IPS DF 19.7 (cell line): ENCODE measurements around the gene STMN1.

Experiments used
- DNase-seq: peaks from one replicate; pipeline ENCODE4 v3.0.0-alpha.2; 2013; ENCODE audit warnings: low read depth, low spot score

The STMN1 gene

GRCh38 chr1:25895365-25895990, 10.7 kb downstream of the STMN1 start:
- no peak for DNase-seq

DNA sequence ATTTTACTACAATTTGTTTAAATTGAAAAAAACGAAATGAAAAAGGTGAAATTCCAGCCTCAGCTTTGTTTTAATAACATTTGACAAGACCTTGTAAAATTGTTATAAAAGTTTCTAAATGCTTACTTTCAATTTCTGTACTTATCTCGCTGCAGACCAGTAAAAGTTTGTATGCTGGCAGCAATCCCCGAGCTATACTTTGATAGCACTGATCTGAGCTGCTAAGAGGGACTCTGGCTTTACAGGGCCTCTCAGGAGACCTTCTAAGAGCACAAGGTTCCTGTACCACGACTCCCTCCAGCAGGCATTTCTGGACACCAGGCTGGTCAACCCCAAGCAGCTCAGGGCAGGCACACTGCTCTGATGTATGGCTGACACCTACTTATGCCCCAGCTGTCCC, 13.1 kb downstream of the STMN1 start:
- DNase-seq = no peak

GRCh38 chr1:25891606-25892005, 14.6 kb downstream of the STMN1 start:
- DNase-seq = no peak

DNA sequence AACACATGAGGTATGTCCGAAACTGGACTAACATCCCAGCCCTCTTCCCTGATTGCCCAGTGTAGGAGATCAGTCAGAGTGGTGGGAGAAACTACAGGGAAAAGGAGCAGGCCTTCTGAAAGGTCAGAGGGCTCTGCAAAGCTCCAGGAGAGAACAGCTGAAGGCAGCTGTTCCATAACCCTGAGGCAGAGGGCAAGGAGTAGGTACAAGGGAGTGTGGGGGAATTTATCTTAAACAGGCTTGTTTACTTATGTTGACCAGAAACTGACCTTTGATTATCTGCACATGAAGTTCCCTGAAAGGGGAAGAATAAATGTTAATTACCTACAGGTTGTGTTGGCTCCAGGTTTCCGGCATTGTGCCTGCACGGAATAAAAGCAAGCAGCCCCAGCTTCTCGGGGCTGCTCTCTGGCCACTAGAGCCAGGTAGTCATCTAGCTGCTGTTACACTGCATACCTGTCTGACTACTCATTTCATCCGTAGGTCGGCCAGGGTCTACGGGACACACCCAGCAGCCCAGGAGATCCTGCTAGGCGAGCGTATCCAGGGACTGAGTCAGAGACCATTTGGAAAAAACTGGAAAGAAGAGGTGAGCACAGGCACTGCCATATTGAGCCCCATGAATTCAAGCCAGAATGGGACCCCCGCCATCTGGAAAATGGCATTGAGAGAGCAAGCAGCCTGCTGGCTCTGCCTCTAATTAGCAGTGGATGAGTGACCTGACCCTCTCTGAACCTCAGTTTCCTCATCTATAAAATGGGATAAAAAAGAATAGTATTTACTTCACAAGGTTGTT, 15.8 kb downstream of the STMN1 start:
- no peak for DNase-seq

- no peak for DNase-seq
Observed at GRCh38 chr1:25889470-25889869, 16.7 kb downstream of the STMN1 start.

DNA sequence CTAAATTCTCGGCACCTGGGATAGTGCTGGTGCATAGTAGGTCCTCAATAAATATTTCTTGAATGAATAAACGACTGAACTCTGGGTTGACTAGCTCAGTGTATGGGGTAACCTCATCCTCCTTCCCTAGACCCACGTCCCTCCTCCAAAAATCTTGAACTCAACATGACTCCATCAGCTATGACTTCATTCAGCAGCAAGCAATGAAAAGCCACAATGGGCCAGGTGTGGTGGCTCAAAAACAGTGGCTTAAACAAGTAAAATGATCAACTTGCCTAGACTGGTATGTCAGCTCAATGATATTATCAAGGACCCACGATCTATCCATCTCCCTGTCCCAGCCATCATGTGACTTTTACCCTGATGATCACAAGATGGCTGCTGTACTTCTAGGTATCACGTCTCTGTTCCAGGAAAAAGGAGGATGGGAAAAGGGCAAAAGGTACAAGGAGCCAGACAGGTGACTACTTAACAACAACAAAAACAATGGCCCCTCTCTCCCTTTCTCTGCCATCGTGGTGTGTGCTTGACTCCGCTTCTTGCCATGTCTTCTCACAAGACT, 17.7 kb downstream of the STMN1 start:
- DNase-seq = no peak

DNA sequence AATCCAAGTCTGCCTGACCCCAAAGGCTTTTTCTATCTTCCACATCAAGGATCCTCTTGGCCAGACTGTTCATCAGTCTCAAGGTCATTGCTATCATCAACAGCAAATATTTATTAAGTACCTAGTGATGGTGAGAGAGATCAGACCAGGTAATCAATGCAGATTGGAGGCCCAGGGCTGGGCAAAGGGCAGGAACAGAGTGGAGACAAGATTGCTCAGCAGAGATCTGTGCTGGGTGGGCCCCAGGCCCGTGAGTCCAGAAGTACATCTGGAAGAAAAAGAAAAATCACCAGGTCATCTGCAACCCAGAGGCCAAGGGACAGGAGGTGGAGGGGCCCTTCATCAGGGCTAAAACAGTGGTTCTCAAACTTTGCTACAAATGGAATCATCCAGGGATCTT, 20.6 kb downstream of the STMN1 start:
- no peak for DNase-seq

DNA sequence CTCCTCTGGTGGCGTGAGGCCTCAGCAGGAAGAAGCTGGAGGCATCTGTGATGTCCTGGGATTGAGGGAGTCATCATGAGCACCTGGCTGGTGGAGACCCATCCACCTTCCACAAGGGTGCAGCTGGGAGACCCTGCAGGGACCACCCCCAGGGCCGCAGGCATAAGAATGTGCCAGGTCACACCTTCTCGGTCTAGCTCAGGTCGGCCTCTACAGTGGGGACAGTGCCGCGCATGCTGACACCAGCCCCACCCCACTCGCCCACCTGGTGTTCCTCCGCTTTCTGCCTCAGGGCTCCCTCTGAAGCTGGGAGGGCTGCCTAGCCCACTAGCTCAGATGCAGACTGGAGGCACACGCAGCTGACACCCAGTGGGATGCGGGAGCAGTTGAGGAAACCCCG, 25.0 kb downstream of the STMN1 start:
- DNase-seq = no peak

DNA sequence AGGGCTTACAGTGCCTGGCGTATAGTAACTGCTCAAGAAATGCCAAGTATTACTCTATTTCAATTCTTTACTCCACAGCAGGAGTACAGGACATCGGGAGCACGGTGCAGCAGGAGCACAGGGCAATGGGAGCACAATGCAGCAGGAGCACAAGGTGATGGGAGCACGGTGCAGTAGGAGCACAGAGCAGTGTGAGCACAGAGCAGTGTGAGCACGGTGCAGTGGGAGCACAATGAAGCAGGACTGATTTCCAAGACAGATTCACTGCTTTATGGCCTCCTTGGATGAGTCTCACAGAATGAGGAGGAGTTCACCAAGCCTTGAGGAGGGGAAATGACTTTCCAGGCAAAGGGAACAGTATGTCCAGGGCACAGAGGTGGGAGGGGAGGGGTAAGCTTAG, 25.7 kb downstream of the STMN1 start:
- no peak for DNase-seq

GRCh38 chr1:25879675-25880074, 26.5 kb downstream of the STMN1 start:
- no peak for DNase-seq

DNA sequence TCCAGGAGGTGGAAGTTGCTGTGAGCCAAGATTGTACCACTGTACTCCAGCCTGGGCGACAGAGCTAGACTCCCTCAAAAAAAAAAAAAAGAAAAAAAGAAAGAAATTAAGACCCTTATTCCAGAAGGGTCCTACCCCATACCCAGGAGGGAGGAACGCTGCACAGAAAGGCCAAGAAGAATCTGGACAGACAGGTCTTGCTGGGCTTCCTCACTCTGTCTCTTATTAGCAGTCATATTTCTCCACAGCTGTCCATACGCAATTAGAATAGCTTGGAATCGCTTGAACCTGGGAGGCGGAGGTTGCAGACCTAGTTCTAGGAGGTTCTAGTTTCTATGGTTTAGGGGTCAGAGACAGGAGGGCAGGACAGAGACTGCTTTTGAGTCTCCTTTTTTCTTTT, 27.5 kb downstream of the STMN1 start:
- no peak for DNase-seq

DNA sequence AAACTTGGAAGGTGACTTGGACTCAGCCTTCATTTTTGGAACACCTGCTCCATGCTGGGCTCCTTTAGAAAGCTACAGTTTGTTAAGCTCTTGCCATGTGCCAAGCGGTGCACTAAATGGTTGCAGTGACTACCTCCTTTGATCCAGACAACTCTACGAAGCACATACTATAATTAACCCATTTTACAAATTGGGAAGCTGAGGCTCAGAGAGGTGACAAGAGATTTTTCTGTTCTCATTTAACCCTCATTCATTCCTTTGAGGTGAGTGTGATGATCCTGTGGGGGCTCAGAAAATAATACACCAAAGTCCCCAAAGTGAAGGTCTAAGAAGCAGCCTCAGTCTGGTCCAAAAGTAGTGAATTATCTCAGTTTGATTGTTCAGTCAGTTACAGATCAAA, 29.1 kb downstream of the STMN1 start:
- DNase-seq = no peak

GRCh38 chr1:25876693-25877077, 29.5 kb downstream of the STMN1 start:
- no peak for DNase-seq

GRCh38 chr1:25875856-25876692, 30.1 kb downstream of the STMN1 start:
- DNase-seq = no peak

DNA sequence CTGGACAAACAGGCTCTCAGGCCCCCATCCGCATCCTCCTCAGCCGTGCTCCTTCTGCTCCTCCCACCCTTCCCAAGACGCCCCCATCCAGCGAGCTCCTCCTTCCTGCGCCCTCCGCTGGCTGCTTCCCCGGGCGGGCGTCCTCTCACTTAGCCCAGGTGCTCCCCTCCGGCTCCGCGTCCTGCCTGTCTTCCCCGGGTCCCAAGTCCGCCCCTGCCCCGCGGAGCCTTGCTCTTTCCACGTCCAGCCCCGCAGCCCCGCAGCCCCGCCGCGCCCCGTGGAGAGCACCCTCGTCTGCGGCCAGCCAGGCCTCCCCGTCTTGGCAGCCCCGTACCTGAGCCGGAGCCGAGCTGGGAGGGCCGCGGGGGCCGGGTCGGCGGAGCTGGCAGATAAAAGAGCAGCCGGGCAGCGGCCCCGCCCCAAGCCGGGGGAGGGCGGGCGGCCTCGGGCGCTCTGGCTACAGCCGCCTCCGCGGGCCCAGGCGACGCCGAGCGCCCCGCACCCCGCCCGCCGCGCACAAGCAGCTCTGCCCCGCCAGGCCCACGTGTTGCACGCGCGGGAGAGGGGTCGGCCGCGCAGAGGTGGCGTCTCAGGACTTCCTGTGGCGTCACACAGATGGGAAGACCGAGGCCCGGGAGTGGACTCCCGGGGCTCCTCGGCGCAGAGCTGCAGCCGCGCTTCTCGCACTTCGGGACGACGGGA, 30.9 kb downstream of the STMN1 start, which contains the start of gene PAQR7:
Gene PAQR7 (minus strand): TSS at position 555 of the 702 bp plus-strand sequence. CDS start 11,869 bp downstream, outside the sequence.
- DNase-seq = no peak

GRCh38 chr1:25874635-25875153, 31.5 kb downstream of the STMN1 start:
- no peak for DNase-seq

DNA sequence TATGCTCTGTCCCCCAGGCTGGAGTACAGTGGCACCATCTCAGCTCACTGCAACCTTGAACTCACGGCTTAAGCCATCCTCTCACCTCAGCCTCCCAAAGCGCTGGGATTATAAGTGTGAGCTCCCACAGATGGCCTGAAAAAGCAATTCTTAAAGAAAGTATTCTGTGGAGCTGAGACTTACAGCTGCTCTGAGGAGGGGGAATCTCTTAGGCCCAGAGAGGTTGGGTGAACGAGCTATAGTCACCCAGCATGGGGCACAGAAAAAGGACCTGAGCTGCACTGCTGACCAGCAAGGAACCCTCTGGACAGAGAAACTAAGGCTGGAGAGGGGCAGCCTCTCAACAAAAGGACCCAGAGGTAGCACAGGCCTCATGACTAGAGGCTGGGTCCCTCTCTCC, 32.0 kb downstream of the STMN1 start:
- no peak for DNase-seq

DNA sequence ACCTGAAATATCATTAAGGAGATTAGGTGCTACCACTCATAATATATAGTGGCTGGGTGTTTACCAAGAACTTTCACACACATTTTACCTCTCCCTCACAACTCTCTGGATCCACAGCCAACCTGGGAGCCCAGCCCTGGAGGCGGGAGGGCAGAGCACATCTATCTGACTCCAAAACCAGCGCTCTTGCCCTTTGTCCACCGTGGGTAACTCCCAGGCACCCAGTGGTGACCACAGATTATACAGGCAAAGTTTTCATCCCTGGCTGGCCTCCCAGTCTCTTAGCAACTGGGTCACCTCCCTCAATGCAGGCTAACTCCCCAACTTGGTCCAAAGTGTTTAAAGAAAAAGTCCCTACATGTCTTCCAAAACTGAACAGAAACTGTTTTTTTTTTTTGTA, 33.1 kb downstream of the STMN1 start:
- DNase-seq = no peak

- no peak for DNase-seq
Observed at GRCh38 chr1:25872713-25873112, 33.5 kb downstream of the STMN1 start.

- DNase-seq = no peak
Observed at GRCh38 chr1:25871704-25872494, 34.3 kb downstream of the STMN1 start.
